Measurements from ENCODE around the gene TNFRSF8. TPM values are rescaled to one million over a fixed set of nuclear protein-coding genes. Genes with fewer than 3 reads are reported as not detected.

TNFRSF8 gene
- total RNA-seq, 5 donors from 2014 or later (not counting 1 experiment from before 2014, with no cell fraction given) = 0.20 to 0.53 (median 0.33) TPM; not detected in 1

DNA sequence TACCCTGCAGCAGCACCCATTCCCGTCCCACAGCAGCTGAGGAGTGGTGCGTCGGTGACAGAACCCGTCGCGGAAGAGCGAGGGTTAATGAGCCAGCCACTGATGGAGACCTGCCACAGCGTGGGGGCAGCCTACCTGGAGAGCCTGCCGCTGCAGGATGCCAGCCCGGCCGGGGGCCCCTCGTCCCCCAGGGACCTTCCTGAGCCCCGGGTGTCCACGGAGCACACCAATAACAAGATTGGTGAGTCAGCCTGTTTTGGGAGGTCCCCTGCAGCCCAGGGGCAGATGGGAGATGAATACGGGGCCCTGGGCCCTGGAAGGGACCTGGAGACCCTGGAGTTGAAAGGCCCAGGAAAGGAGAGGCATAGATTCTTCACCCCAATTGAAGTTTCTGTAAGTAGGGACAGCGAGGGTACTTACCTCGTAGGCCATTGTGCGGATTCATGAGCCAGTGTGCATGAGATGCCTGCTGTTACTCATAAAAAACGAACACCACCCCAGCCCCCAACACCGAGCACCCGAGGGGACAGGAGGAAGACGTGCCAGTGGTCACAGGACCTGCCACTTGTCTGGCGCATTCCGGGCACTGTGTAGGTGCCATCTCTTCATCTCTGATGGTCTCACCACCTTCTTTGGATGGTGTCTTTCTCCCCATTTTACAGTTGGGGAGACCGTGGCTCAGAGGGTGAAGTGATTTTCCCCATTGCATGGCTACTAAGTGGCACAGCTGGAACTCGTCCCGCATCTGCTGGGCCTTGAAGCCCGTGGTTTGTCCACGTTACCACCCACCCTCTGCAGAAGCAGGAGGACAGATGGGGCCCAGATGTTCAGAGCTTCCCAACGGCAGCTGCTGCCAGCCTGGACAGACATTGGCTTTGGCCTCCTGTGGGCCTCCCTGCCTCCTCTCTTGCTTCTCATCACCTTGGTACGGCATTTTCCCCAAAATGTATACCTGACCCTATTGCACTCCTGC, 75.4 kb downstream of the TNFRSF8 start:
- POLR2A ChIA-PET = no interaction called here
- Histone ChIP-seq H3K4me1 (ENCODE audit: control insufficient read depth in 1 of 2, extremely low read depth in 1 of 2, insufficient read depth in 2 of 2, low read length in 2 of 2) (peaks cover 3 to 30% of the 10 kb centered on the region in 2 experiments), H3K9me3 (no peaks in the 10 kb centered on the region), H3K36me3 (ENCODE audit: control insufficient read depth in 2 of 2, extremely low read depth in 1 of 2, insufficient read depth in 1 of 2, low read length in 1 of 2) (no peaks in the 10 kb centered on the region), H3K27me3 (replicated peaks in 1 of 2; ENCODE audit: control insufficient read depth in 2 of 2, extremely low read depth in 1 of 2, insufficient read depth in 2 of 2, low read length in 1 of 2) (no peaks in the 10 kb centered on the region), H3K4me3 (ENCODE audit: control insufficient read depth in 1 of 2, extremely low read depth in 1 of 2, low read length in 1 of 2) (no peak overlapping the region), H3K27ac (ENCODE audit: low read length) (no peak overlapping the region)
- no peak overlapping the region for H3K4me3 Mint-ChIP-seq
- ATAC-seq (replicated peaks in 1 of 4) (no peak), DNase-seq (no peak)
- H3K9me3 Mint-ChIP-seq = no peaks in the 10 kb centered on the region
- no peaks in the 10 kb centered on the region for H3K27me3 Mint-ChIP-seq
- WGBS (ENCODE audit: insufficient coverage) = 86% methylated on average over 29 of the region's 31 CpGs
- H3K36me3 Mint-ChIP-seq = no peaks in the 10 kb centered on the region
- H3K4me1 Mint-ChIP-seq = peaks cover 18 to 23% (median 22%) of the 10 kb centered on the region in 3 donors
- H3K27ac Mint-ChIP-seq = peak overlapping the region; percentile 46 to 69
- CTCF ChIA-PET = interaction anchor here (0.6 to 1.4 kb wide), 3 partner anchors 12 to 42 kb away, joined by 3 to 4 read pairs (median 3); no protein-coding TSS in a partner anchor

DNA sequence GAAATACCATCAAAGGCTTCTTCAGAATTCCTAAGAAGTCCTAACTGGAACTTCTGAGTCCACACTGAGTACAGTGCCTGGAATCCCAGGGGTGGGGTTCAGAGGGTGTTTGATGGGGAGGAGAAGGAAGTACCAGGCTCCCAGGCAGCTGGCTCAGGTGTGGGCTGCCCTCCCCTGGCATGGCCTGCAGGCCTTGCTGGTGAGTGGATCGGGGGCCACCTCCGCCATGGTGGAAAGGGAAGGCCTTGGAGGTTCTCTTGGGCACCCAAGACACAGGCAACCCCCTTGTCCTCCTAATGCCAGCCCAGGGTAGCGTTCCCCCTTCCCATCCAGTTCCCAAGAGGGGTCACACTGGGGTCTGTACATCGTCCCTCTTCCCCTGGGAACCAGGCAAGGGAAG, 76.9 kb downstream of the TNFRSF8 start:
- no CpG with 5 or more reads among the region's 4 CpGs for WGBS (ENCODE audit: insufficient coverage)
- Mint-ChIP-seq H3K27me3 (no peaks in the 10 kb centered on the region), H3K4me1 (peaks cover 19 to 25% (median 21%) of the 10 kb centered on the region in 3 donors), H3K4me3 (no peak overlapping the region), H3K9me3 (no peaks in the 10 kb centered on the region), H3K27ac (peak overlapping the region in 1 of 2 donors; percentile 69), H3K36me3 (no peaks in the 10 kb centered on the region)
- ATAC-seq (replicated peaks in 1 of 4) (no peak), DNase-seq (no peak)
- H3K36me3 ChIP-seq (ENCODE audit: control insufficient read depth in 2 of 2, extremely low read depth in 1 of 2, insufficient read depth in 1 of 2, low read length in 1 of 2) = no peaks in the 10 kb centered on the region
- no peaks in the 10 kb centered on the region for H3K27me3 ChIP-seq (replicated peaks in 1 of 2; ENCODE audit: control insufficient read depth in 2 of 2, extremely low read depth in 1 of 2, insufficient read depth in 2 of 2, low read length in 1 of 2)
- H3K27ac ChIP-seq (ENCODE audit: low read length) = no peak overlapping the region
- peaks cover 8 to 31% of the 10 kb centered on the region in 2 experiments for H3K4me1 ChIP-seq (ENCODE audit: control insufficient read depth in 1 of 2, extremely low read depth in 1 of 2, insufficient read depth in 2 of 2, low read length in 2 of 2)
- ChIA-PET POLR2A (no interaction called here), CTCF (no interaction called here)
- no peaks in the 10 kb centered on the region for H3K9me3 ChIP-seq
- H3K4me3 ChIP-seq (ENCODE audit: control insufficient read depth in 1 of 2, extremely low read depth in 1 of 2, low read length in 1 of 2) = no peak overlapping the region

DNA sequence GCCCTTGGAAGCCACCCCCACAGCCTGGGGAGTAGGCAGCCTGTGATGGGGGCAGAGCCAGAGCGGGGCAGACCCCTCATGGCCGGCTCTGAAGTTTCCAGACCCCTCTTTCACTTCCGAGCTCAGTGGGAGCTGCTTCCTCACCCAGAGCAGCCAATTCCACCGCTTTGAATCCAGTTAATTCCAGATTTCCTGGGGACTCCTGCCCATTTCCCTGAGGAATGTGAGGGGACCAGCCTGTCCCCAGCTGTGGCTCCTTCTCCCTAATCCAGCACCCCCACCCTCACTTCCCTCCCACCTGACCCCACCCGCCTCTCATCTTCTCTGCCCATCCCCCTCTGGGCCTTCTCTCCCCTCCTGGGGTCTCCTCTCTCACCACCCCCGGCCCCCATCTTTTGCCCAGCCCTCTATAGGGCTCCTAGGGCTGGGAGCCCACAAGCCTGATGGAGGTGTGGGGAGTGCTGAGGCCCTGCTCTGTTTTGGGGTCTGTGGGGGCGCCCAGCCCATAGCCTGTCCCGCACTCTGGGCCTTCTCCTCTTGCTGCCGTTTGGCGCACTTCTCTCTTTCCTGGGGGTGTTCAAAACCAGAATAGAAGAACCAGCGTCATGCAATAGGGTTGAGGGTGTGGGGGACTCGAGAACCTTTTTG, 77.5 kb downstream of the TNFRSF8 start:
- 97% methylated on average over 4 of the region's 12 CpGs for WGBS (ENCODE audit: insufficient coverage)
- no peak overlapping the region for H3K4me3 Mint-ChIP-seq
- H3K9me3 Mint-ChIP-seq = no peaks in the 10 kb centered on the region
- no peak overlapping the region for H3K27ac ChIP-seq (ENCODE audit: low read length)
- H3K36me3 Mint-ChIP-seq = no peaks in the 10 kb centered on the region
- no peaks in the 10 kb centered on the region for H3K36me3 ChIP-seq (ENCODE audit: control insufficient read depth in 2 of 2, extremely low read depth in 1 of 2, insufficient read depth in 1 of 2, low read length in 1 of 2)
- H3K27ac Mint-ChIP-seq = no peak overlapping the region
- ATAC-seq (replicated peaks in 1 of 4) = no peak
- peaks cover 8 to 37% of the 10 kb centered on the region in 2 experiments for H3K4me1 ChIP-seq (ENCODE audit: control insufficient read depth in 1 of 2, extremely low read depth in 1 of 2, insufficient read depth in 2 of 2, low read length in 2 of 2)
- peaks cover 19 to 29% (median 27%) of the 10 kb centered on the region in 3 donors for H3K4me1 Mint-ChIP-seq
- ChIA-PET POLR2A (no interaction called here), CTCF (interaction anchor here in 1 of 2 donors (0.7 kb wide), 1 partner anchor 73 kb away, joined by 3 read pairs; no protein-coding TSS in a partner anchor)
- no peaks in the 10 kb centered on the region for H3K27me3 ChIP-seq (replicated peaks in 1 of 2; ENCODE audit: control insufficient read depth in 2 of 2, extremely low read depth in 1 of 2, insufficient read depth in 2 of 2, low read length in 1 of 2)
- no peak for DNase-seq
- H3K9me3 ChIP-seq = no peaks in the 10 kb centered on the region
- no peaks in the 10 kb centered on the region for H3K27me3 Mint-ChIP-seq
- H3K4me3 ChIP-seq (ENCODE audit: control insufficient read depth in 1 of 2, extremely low read depth in 1 of 2, low read length in 1 of 2) = no peak overlapping the region

DNA sequence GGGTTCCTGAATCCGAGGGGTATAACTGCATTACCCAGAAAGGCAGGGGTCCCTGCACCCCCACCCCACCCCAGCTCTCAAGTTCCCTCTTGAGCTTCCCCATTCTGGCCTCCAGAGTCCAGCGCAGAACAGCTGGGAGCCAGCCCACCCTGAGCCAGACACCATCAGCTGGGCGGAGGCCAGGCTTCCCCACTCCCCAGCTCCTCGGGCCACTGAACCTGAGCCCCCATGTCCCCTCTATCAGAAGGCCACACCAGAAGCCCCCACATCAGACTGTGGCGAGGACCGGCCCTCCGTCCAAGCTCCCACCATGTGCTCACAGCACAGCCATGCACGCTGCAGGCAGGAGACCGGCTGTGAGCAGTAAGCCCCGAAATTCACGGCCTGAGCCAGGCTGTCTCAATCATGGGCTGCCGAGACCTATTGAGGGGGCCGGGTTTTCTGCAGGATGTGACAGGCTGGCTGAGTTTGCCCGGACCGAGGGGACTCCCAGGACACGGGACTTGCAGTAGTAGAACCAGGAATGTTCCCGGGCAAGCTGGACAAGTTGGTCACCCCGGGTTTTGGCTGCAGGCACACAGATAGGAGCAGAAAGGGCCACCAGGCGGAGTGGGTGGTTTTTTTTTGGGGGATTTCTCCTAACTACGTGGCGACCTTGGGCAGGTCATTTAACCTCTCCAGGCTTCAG, 78.2 kb downstream of the TNFRSF8 start:
- no peaks in the 10 kb centered on the region for H3K36me3 ChIP-seq (ENCODE audit: control insufficient read depth in 2 of 2, extremely low read depth in 1 of 2, insufficient read depth in 1 of 2, low read length in 1 of 2)
- DNase-seq = no peak
- ChIA-PET POLR2A (no interaction called here), CTCF (interaction anchor here in 1 of 2 donors (0.7 kb wide), 1 partner anchor 74 kb away, joined by 3 read pairs; no protein-coding TSS in a partner anchor)
- no peaks in the 10 kb centered on the region for H3K9me3 Mint-ChIP-seq
- WGBS (ENCODE audit: insufficient coverage) = 95% methylated on average over 17 of the region's 21 CpGs
- H3K27me3 Mint-ChIP-seq = no peaks in the 10 kb centered on the region
- no peaks in the 10 kb centered on the region for H3K9me3 ChIP-seq
- H3K27ac Mint-ChIP-seq = no peak overlapping the region
- no peaks in the 10 kb centered on the region for H3K36me3 Mint-ChIP-seq
- ATAC-seq (replicated peaks in 1 of 4) = no peak
- H3K4me1 ChIP-seq (ENCODE audit: control insufficient read depth in 1 of 2, extremely low read depth in 1 of 2, insufficient read depth in 2 of 2, low read length in 2 of 2) = peaks cover 8 to 43% of the 10 kb centered on the region in 2 experiments
- no peaks in the 10 kb centered on the region for H3K27me3 ChIP-seq (replicated peaks in 1 of 2; ENCODE audit: control insufficient read depth in 2 of 2, extremely low read depth in 1 of 2, insufficient read depth in 2 of 2, low read length in 1 of 2)
- H3K4me3 Mint-ChIP-seq = no peak overlapping the region
- H3K4me3 ChIP-seq (ENCODE audit: control insufficient read depth in 1 of 2, extremely low read depth in 1 of 2, low read length in 1 of 2) = no peak overlapping the region
- no peak overlapping the region for H3K27ac ChIP-seq (ENCODE audit: low read length)
- peaks cover 22 to 28% (median 28%) of the 10 kb centered on the region in 3 donors for H3K4me1 Mint-ChIP-seq

DNA sequence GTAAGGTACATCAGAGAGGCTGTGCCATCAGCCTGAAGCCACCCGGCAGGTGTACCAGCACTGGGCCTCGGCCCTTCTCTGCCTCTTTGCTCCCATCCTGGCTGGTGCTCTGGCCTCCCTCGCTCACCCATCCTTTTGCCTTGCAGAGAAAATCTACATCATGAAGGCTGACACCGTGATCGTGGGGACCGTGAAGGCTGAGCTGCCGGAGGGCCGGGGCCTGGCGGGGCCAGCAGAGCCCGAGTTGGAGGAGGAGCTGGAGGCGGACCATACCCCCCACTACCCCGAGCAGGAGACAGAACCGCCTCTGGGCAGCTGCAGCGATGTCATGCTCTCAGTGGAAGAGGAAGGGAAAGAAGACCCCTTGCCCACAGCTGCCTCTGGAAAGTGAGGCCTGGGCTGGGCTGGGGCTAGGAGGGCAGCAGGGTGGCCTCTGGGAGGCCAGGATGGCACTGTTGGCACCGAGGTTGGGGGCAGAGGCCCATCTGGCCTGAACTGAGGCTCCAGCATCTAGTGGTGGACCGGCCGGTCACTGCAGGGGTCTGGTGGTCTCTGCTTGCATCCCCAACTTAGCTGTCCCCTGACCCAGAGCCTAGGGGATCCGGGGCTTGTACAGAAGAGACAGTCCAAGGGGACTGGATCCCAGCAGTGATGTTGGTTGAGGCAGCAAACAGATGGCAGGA, 79.2 kb downstream of the TNFRSF8 start:
- H3K4me1 Mint-ChIP-seq = peaks cover 32 to 38% (median 38%) of the 10 kb centered on the region in 3 donors
- H3K27me3 ChIP-seq (replicated peaks in 1 of 2; ENCODE audit: control insufficient read depth in 2 of 2, extremely low read depth in 1 of 2, insufficient read depth in 2 of 2, low read length in 1 of 2) = no peaks in the 10 kb centered on the region
- DNase-seq (no peak), ATAC-seq (replicated peaks in 1 of 4) (no peak)
- ChIA-PET CTCF (interaction anchor here in 1 of 2 donors (0.7 kb wide), 1 partner anchor 17 kb away, joined by 3 read pairs; no protein-coding TSS in a partner anchor), POLR2A (no interaction called here)
- no peak overlapping the region for H3K4me3 ChIP-seq (ENCODE audit: control insufficient read depth in 1 of 2, extremely low read depth in 1 of 2, low read length in 1 of 2)
- H3K27ac ChIP-seq (ENCODE audit: low read length) = no peak overlapping the region
- no peaks in the 10 kb centered on the region for H3K9me3 Mint-ChIP-seq
- no peaks in the 10 kb centered on the region for H3K9me3 ChIP-seq
- 98% methylated on average over 9 of the region's 18 CpGs for WGBS (ENCODE audit: insufficient coverage)
- no peaks in the 10 kb centered on the region for H3K36me3 Mint-ChIP-seq
- peaks cover 12 to 53% of the 10 kb centered on the region in 2 experiments for H3K4me1 ChIP-seq (ENCODE audit: control insufficient read depth in 1 of 2, extremely low read depth in 1 of 2, insufficient read depth in 2 of 2, low read length in 2 of 2)
- no peaks in the 10 kb centered on the region for H3K36me3 ChIP-seq (ENCODE audit: control insufficient read depth in 2 of 2, extremely low read depth in 1 of 2, insufficient read depth in 1 of 2, low read length in 1 of 2)
- no peaks in the 10 kb centered on the region for H3K27me3 Mint-ChIP-seq
- peak overlapping the region; percentile 57 to 96 for H3K27ac Mint-ChIP-seq
- no peak overlapping the region for H3K4me3 Mint-ChIP-seq
